Measurements from ENCODE around the gene TRIM3. TPM values are rescaled to one million over a fixed set of nuclear protein-coding genes. Genes with fewer than 3 reads are reported as not detected.

Gene TRIM3
- total RNA-seq, 4 donors from 2014 or later = 19.2 to 24.1 (median 22.4) TPM

GRCh38 chr11:6415797-6416196 lies 57.9 kb downstream of the TRIM3 start:
- intact Hi-C loops (cut with DNase I; ENCODE audit: low total_unique reads) = no loop called here
- no peak for DNase-seq (ENCODE audit: low spot score in 2 of 2)
- no peak overlapping the region for H3K4me3 ChIP-seq (ENCODE audit: low read depth, poor library complexity, severe bottlenecking)
- WGBS, 2 donors = 79 to 80% methylated on average over 6 of the region's 6 CpGs
- no peak for TF ChIP-seq CTCF (IDR thresholded peaks at IDR 0.05)

GRCh38 chr11:6414874-6415328 lies 58.8 kb downstream of the TRIM3 start:
- no peak for DNase-seq (ENCODE audit: low spot score in 2 of 2)
- no peak overlapping the region for H3K4me3 ChIP-seq (ENCODE audit: low read depth, poor library complexity, severe bottlenecking)
- intact Hi-C loops (cut with DNase I; ENCODE audit: low total_unique reads) = no loop called here
- WGBS, 2 donors = 74 to 78% methylated on average over 3 of the region's 3 CpGs
- TF ChIP-seq POLR2A (IDR thresholded peaks at IDR 0.05) = no peak
- no peak for TF ChIP-seq CTCF (IDR thresholded peaks at IDR 0.05)

GRCh38 chr11:6413791-6414201 lies 59.9 kb downstream of the TRIM3 start:
- TF ChIP-seq CTCF (IDR thresholded peaks at IDR 0.05) = no peak
- no peak for TF ChIP-seq POLR2A (IDR thresholded peaks at IDR 0.05)
- intact Hi-C loops (cut with DNase I; ENCODE audit: low total_unique reads) = no loop called here
- WGBS, 2 donors = 79 to 86% methylated on average over 12 of the region's 12 CpGs
- DNase-seq (ENCODE audit: low spot score in 2 of 2) = no peak
- H3K4me3 ChIP-seq (ENCODE audit: low read depth, poor library complexity, severe bottlenecking) = no peak overlapping the region

- WGBS, 2 donors = 87 to 95% methylated on average over 10 of the region's 10 CpGs
- TF ChIP-seq CTCF (IDR thresholded peaks at IDR 0.05) (no peak), POLR2A (IDR thresholded peaks at IDR 0.05) (no peak)
Observed at GRCh38 chr11:6411594-6412031, 62.1 kb downstream of the TRIM3 start.

GRCh38 chr11:6410695-6411430 lies 62.9 kb downstream of the TRIM3 start:
- TF ChIP-seq CTCF (IDR thresholded peaks at IDR 0.05) = no peak
- TF ChIP-seq POLR2A (IDR thresholded peaks at IDR 0.05) = no peak
- WGBS, 2 donors = 94 to 95% methylated on average over 9 to 23 of the region's 23 CpGs
- DNase-seq (ENCODE audit: low spot score in 2 of 2) = peak in 1 of 2 donors; percentile 69
- H3K4me3 ChIP-seq (ENCODE audit: low read depth, poor library complexity, severe bottlenecking) = no peak overlapping the region
- intact Hi-C loops (cut with DNase I; ENCODE audit: low total_unique reads) = no loop called here

More at GRCh38 chr11:6411594-6412031, 62.1 kb downstream of the TRIM3 start:
- intact Hi-C loops (cut with DNase I; ENCODE audit: low total_unique reads) = no loop called here
- no peak overlapping the region for H3K4me3 ChIP-seq (ENCODE audit: low read depth, poor library complexity, severe bottlenecking)
- peak in 1 of 2 donors; percentile 73 for DNase-seq (ENCODE audit: low spot score in 2 of 2)
